GM23248 (cell line): ENCODE data around the gene GALNT17. TPM values are rescaled to one million over a fixed set of nuclear protein-coding genes. Genes with fewer than 3 reads are reported as not detected.

Experiments
- DNase-seq: peaks from one replicate; pipeline ENCODE4 v3.0.0-alpha.2; 2015
- H2AFZ ChIP-seq: fragments of 200-600 bp; sonication (generic); 2 replicates; pipeline ENCODE4 v1.6.1; 2016; ENCODE audit warnings: antibody characterized with exemption
- H3F3A ChIP-seq: fragments of 200-600 bp; sonication (generic); 2 replicates; pipeline ENCODE4 v1.6.1; 2016; ENCODE audit warnings: mild to moderate bottlenecking, antibody characterized with exemption, mixed run types; ENCODE audit not compliant: insufficient read depth
- H3K27ac ChIP-seq: fragments of 200-600 bp; sonication (generic); 2 replicates; pipeline ENCODE4 v1.5.1; 2016; ENCODE audit warnings: mild to moderate bottlenecking
- H3K27me3 ChIP-seq: fragments of 200-600 bp; sonication (generic); replicated peaks from 2 replicates; pipeline ENCODE4 v1.6.1; 2016; ENCODE audit warnings: mild to moderate bottlenecking; ENCODE audit not compliant: insufficient read depth
- H3K36me3 ChIP-seq: fragments of 200-600 bp; sonication (generic); 2 replicates; pipeline ENCODE4 v1.6.1; 2016; ENCODE audit warnings: low read depth, mild to moderate bottlenecking
- H3K4me1 ChIP-seq: fragments of 200-600 bp; sonication (generic); 2 replicates; pipeline ENCODE4 v1.6.1; 2016; ENCODE audit warnings: mild to moderate bottlenecking; ENCODE audit not compliant: insufficient read depth
- H3K4me2 ChIP-seq: fragments of 200-600 bp; sonication (generic); one replicate; pipeline ENCODE4 v1.6.1; 2016; ENCODE audit warnings: mild to moderate bottlenecking; ENCODE audit not compliant: unreplicated experiment
- H3K4me3 ChIP-seq: fragments of 200-600 bp; sonication (generic); 2 replicates; pipeline ENCODE4 v1.5.1; 2016; ENCODE audit warnings: mild to moderate bottlenecking
- H3K79me2 ChIP-seq: fragments of 200-600 bp; sonication (generic); 2 replicates; pipeline ENCODE4 v1.6.1; 2016; ENCODE audit warnings: mild to moderate bottlenecking; ENCODE audit not compliant: insufficient read depth
- H3K9ac ChIP-seq: fragments of 200-600 bp; sonication (generic); 2 replicates; pipeline ENCODE4 v1.6.1; 2016; ENCODE audit warnings: mild to moderate bottlenecking
- H3K9me2 ChIP-seq: fragments of 200-600 bp; sonication (generic); 2 replicates; pipeline ENCODE4 v1.6.1; 2016; ENCODE audit warnings: mixed run types, mild to moderate bottlenecking, moderate library complexity; ENCODE audit not compliant: insufficient read depth
- H3K9me3 ChIP-seq: fragments of 200-600 bp; sonication (generic); one replicate; pipeline ENCODE4 v1.6.1; 2017; ENCODE audit warnings: low read depth
- H4K20me1 ChIP-seq: fragments of 200-600 bp; sonication (generic); 2 replicates; pipeline ENCODE4 v1.6.0; 2016; ENCODE audit not compliant: insufficient read depth
- EZH2 ChIP-seq: fragments of 200-600 bp; sonication (generic); IDR thresholded peaks from 2 replicates; pipeline ENCODE4 v1.6.1; 2018; ENCODE audit warnings: antibody characterized with exemption, mild to moderate bottlenecking; ENCODE audit not compliant: insufficient read depth, poor library complexity, severe bottlenecking
- EZH2phosphoT487 ChIP-seq: fragments of 200-600 bp; sonication (generic); IDR thresholded peaks from 2 replicates; pipeline ENCODE4 v1.6.1; 2018; ENCODE audit warnings: antibody characterized with exemption, moderate library complexity, mild to moderate bottlenecking, low read depth; ENCODE audit not compliant: insufficient read depth
- WGBS, 2 experiments: methylation state at CpG; one replicate each; pipeline ENCODE4 v1.1.6; 2015 to 2017; ENCODE audit warnings: low lambda C conversion rate in 2 of 2, low coverage in 1 of 2; ENCODE audit errors: missing lambda C conversion rate in 2 of 2; 5-methylcytosine and 5-hydroxymethylcytosine counted together
- in situ Hi-C: fragments of 300-500 bp; cut with MboI; formaldehyde crosslinking; loops from 2 replicates; pipeline ENCODE4 v1.15.0; 2020
- polyA plus RNA-seq: library from polyadenylated mRNA; unstranded; fragments of >200 nt; fragmentation: Nextera tagmentation; extraction: Ambion mirVana; gene quantifications from 2 replicates; pipeline ENCODE4 v1.2.1, GENCODE V29; 2016
- total RNA-seq: library from RNA; depleted of rRNA; stranded (reverse); fragments of >200 nt; shearing (Covaris generic); gene quantifications from 2 replicates; pipeline ENCODE4 v1.2.3, GENCODE V29; 2014

Gene GALNT17
- total and polyA plus RNA-seq, 2 experiments from 2014 or later: not detected

GRCh38 chr7:71338866-71339265 lies 206.9 kb downstream of the GALNT17 start:
- Histone ChIP-seq H3K4me3 (no peak overlapping the region), H3K27ac (no peak overlapping the region), H3F3A (no peaks in the 10 kb centered on the region), H3K27me3 (no peaks in the 10 kb centered on the region), H3K9ac (no peak overlapping the region), H3K4me1 (no peaks in the 10 kb centered on the region), H3K4me2 (no peak overlapping the region), H2AFZ (no peak overlapping the region), H3K36me3 (no peaks in the 10 kb centered on the region), H4K20me1 (no peaks in the 10 kb centered on the region), H3K9me2 (no peaks in the 10 kb centered on the region), H3K9me3 (no peaks in the 10 kb centered on the region), H3K79me2 (no peaks in the 10 kb centered on the region)
- no peak for DNase-seq
- in situ Hi-C loops: no loop called here
- TF ChIP-seq EZH2phosphoT487: no peak
- no peak for TF ChIP-seq EZH2
- WGBS, 2 experiments: 0% methylated on average over 2 of the region's 2 CpGs

GRCh38 chr7:71339924-71340323 lies 208.0 kb downstream of the GALNT17 start:
- Histone ChIP-seq H3K4me3 (no peak overlapping the region), H3K27me3 (no peaks in the 10 kb centered on the region), H3K4me1 (no peaks in the 10 kb centered on the region), H3K36me3 (no peaks in the 10 kb centered on the region), H3K79me2 (no peaks in the 10 kb centered on the region), H3K4me2 (no peak overlapping the region), H3K9ac (no peak overlapping the region), H3F3A (no peaks in the 10 kb centered on the region), H4K20me1 (no peaks in the 10 kb centered on the region), H3K27ac (no peak overlapping the region), H2AFZ (no peak overlapping the region), H3K9me3 (no peaks in the 10 kb centered on the region), H3K9me2 (no peaks in the 10 kb centered on the region)
- DNase-seq: no peak
- in situ Hi-C loops: no loop called here
- TF ChIP-seq EZH2 (no peak), EZH2phosphoT487 (no peak)
- 6 to 18% methylated on average over 1 of the region's 1 CpG for WGBS, 2 experiments

GRCh38 chr7:71342202-71342601 lies 210.3 kb downstream of the GALNT17 start:
- Histone ChIP-seq H3K79me2 (no peaks in the 10 kb centered on the region), H3K9ac (no peak overlapping the region), H3K9me3 (no peaks in the 10 kb centered on the region), H3K36me3 (no peaks in the 10 kb centered on the region), H4K20me1 (no peaks in the 10 kb centered on the region), H3K27ac (no peak overlapping the region), H3K27me3 (no peaks in the 10 kb centered on the region), H3K4me1 (no peaks in the 10 kb centered on the region), H3K9me2 (no peaks in the 10 kb centered on the region), H3K4me2 (no peak overlapping the region), H2AFZ (no peak overlapping the region), H3F3A (no peaks in the 10 kb centered on the region), H3K4me3 (no peak overlapping the region)
- TF ChIP-seq EZH2phosphoT487: no peak
- no peak for TF ChIP-seq EZH2
- no peak for DNase-seq
- in situ Hi-C loops: no loop called here

- no peak for DNase-seq
- TF ChIP-seq EZH2 (no peak), EZH2phosphoT487 (no peak)
- H2AFZ ChIP-seq: no peak overlapping the region
- H3K79me2 ChIP-seq: no peaks in the 10 kb centered on the region
- in situ Hi-C loops: no loop called here
- no peak overlapping the region for H3K9ac ChIP-seq
- H3K4me2 ChIP-seq: no peak overlapping the region
- no peaks in the 10 kb centered on the region for H3K9me2 ChIP-seq
- no peaks in the 10 kb centered on the region for H3K4me1 ChIP-seq
- no peak overlapping the region for H3K27ac ChIP-seq
- no peaks in the 10 kb centered on the region for H4K20me1 ChIP-seq
- no peaks in the 10 kb centered on the region for H3K27me3 ChIP-seq
- no peak overlapping the region for H3K4me3 ChIP-seq
- no peaks in the 10 kb centered on the region for H3K36me3 ChIP-seq
- no peaks in the 10 kb centered on the region for H3F3A ChIP-seq
- H3K9me3 ChIP-seq: no peaks in the 10 kb centered on the region
These were observed 211.1 kb downstream of the GALNT17 start for GRCh38 chr7:71343039-71343438.

GRCh38 chr7:71343892-71344291 lies 211.9 kb downstream of the GALNT17 start:
- H3K27me3 ChIP-seq: no peaks in the 10 kb centered on the region
- no peaks in the 10 kb centered on the region for H3K79me2 ChIP-seq
- no peaks in the 10 kb centered on the region for H3F3A ChIP-seq
- no peaks in the 10 kb centered on the region for H4K20me1 ChIP-seq
- no peak for DNase-seq
- H3K27ac ChIP-seq: no peak overlapping the region
- no peak overlapping the region for H3K4me2 ChIP-seq
- WGBS, 2 experiments: 0 to 9% methylated on average over 1 of the region's 1 CpG
- in situ Hi-C loops: no loop called here
- H3K9me2 ChIP-seq: no peaks in the 10 kb centered on the region
- no peak overlapping the region for H3K9ac ChIP-seq
- TF ChIP-seq EZH2phosphoT487: no peak
- TF ChIP-seq EZH2: no peak
- no peak overlapping the region for H2AFZ ChIP-seq
- H3K4me1 ChIP-seq: no peaks in the 10 kb centered on the region
- no peaks in the 10 kb centered on the region for H3K36me3 ChIP-seq
- no peak overlapping the region for H3K4me3 ChIP-seq
- H3K9me3 ChIP-seq: no peaks in the 10 kb centered on the region
